HepG2 (cell line): ENCODE data around the gene AGAP1. TPM values are rescaled to one million over a fixed set of nuclear protein-coding genes. Genes with fewer than 3 reads are reported as not detected.
A peak's percentile ranks its signal among the peaks of the same experiment; 100 is the strongest.

Experiments
- ATF1 ChIP-seq: IDR thresholded peaks from 2 replicates; pipeline ENCODE4 v1.6.1; 2016; ENCODE audit warnings: mild to moderate bottlenecking, control low read depth
- BRF2 ChIP-seq: sonication (generic); formaldehyde crosslinking; IDR thresholded peaks from 2 replicates; pipeline ENCODE4 v1.8.1; 2022; ENCODE audit warnings: mild to moderate bottlenecking, missing genetic modification reagents
- CREM ChIP-seq, 2 experiments: sonication (generic) in 1 of 2; formaldehyde crosslinking in 1 of 2; IDR thresholded peaks; 2 replicates each; pipeline versions ENCODE4 v1.4.0 to v1.6.1; 2016 to 2020; ENCODE audit warnings: antibody characterized with exemption in 1 of 2, mild to moderate bottlenecking in 1 of 2, missing genetic modification reagents in 1 of 2
- IRF9 ChIP-seq: sonication (generic); formaldehyde crosslinking; IDR thresholded peaks from 2 replicates; pipeline ENCODE4 v1.8.0; 2022; ENCODE audit warnings: missing genetic modification reagents, mild to moderate bottlenecking, borderline replicate concordance
- KLF9 ChIP-seq: IDR thresholded peaks from 2 replicates; pipeline ENCODE4 v1.6.1; 2016; ENCODE audit warnings: low read depth
- MTA1 ChIP-seq: sonication (generic); formaldehyde crosslinking; IDR thresholded peaks from 2 replicates; pipeline ENCODE4 v1.4.0; 2020; ENCODE audit warnings: missing genetic modification reagents, mild to moderate bottlenecking, borderline replicate concordance
- NFE2L1 ChIP-seq: sonication (generic); formaldehyde crosslinking; IDR thresholded peaks from 2 replicates; pipeline ENCODE4 v1.4.0; 2020; ENCODE audit warnings: missing genetic modification reagents, mild to moderate bottlenecking, borderline replicate concordance
- TEAD2 ChIP-seq: sonication (generic); formaldehyde crosslinking; IDR thresholded peaks from 2 replicates; pipeline ENCODE4 v1.9.0; 2021; ENCODE audit warnings: missing genetic modification reagents
- THAP9 ChIP-seq: sonication (generic); formaldehyde crosslinking; IDR thresholded peaks from 2 replicates; pipeline ENCODE4; 2020; ENCODE audit warnings: missing genetic modification reagents, mild to moderate bottlenecking, borderline replicate concordance
- ZEB1 ChIP-seq: IDR thresholded peaks from 2 replicates; pipeline ENCODE4 v1.6.1; 2012; ENCODE audit warnings: mild to moderate bottlenecking, low read depth, inconsistent platforms; ENCODE audit not compliant: insufficient replicate concordance
- ZFP62 ChIP-seq: sonication (generic); formaldehyde crosslinking; IDR thresholded peaks from 2 replicates; pipeline ENCODE4 v1.4.0; 2020; ENCODE audit warnings: missing genetic modification reagents
- ZNF317 ChIP-seq: sonication (generic); formaldehyde crosslinking; IDR thresholded peaks from 2 replicates; pipeline ENCODE4 v1.5.0; 2020; ENCODE audit warnings: mild to moderate bottlenecking, missing genetic modification reagents
- ZNF503 ChIP-seq: sonication (generic); formaldehyde crosslinking; IDR thresholded peaks from 2 replicates; pipeline ENCODE4 v1.4.0; 2020; ENCODE audit warnings: missing genetic modification reagents
- ZNF549 ChIP-seq: sonication (generic); formaldehyde crosslinking; IDR thresholded peaks from 2 replicates; pipeline ENCODE4 v1.5.0; 2020; ENCODE audit warnings: missing genetic modification reagents
- ZNF564 ChIP-seq: sonication (generic); formaldehyde crosslinking; IDR thresholded peaks from 2 replicates; pipeline ENCODE4 v1.8.1; 2023; ENCODE audit warnings: mild to moderate bottlenecking, missing genetic modification reagents
- ZNF616 ChIP-seq: sonication (generic); formaldehyde crosslinking; IDR thresholded peaks from 2 replicates; pipeline ENCODE4 v1.5.0; 2020; ENCODE audit warnings: low read depth, mild to moderate bottlenecking, missing genetic modification reagents
- ZNF7 ChIP-seq: IDR thresholded peaks from 2 replicates; pipeline ENCODE4 v1.6.1; 2016; ENCODE audit warnings: missing biosample characterization, missing genetic modification reagents
- ZNF747 ChIP-seq: sonication (generic); formaldehyde crosslinking; IDR thresholded peaks from 2 replicates; pipeline ENCODE4 v1.8.1; 2023; ENCODE audit warnings: missing genetic modification reagents, mild to moderate bottlenecking, borderline replicate concordance
- ZNF800 ChIP-seq: sonication (generic); formaldehyde crosslinking; IDR thresholded peaks from 2 replicates; pipeline ENCODE4 v1.4.0; 2020; ENCODE audit warnings: missing genetic modification reagents
- ZNF850 ChIP-seq: sonication (generic); formaldehyde crosslinking; conservative IDR thresholded peaks from 2 replicates; pipeline ENCODE4 v1.9.0; 2021; ENCODE audit warnings: mild to moderate bottlenecking, missing genetic modification reagents
- polyA plus RNA-seq, 8 experiments: library from polyadenylated mRNA; depleted of rRNA in 3 of 8; stranded (reverse) in 7 of 8; unstranded in 1 of 8; fragments of >200 nt; fragmentation: Illumina TruSeq in 4 of 8; extraction: Trizol in 4 of 8; gene quantifications; 2 replicates each; pipeline versions ENCODE4 v1.2.1 to v1.2.3, GENCODE V29; 2011 to 2016; ENCODE audit warnings: low read depth in 4 of 8, missing spikeins in 1 of 8, mixed read lengths in 1 of 8; ENCODE audit not compliant: insufficient read depth in 1 of 8
- total RNA-seq, 5 experiments: library from RNA; depleted of rRNA; stranded (reverse); fragments of >200 nt; fragmentation: Illumina TruSeq; extraction: Trizol; gene quantifications; 2 replicates each; pipeline ENCODE4 v1.2.3, GENCODE V29; 2016; ENCODE audit warnings: low read depth in 1 of 5

The AGAP1 gene
- total and polyA plus RNA-seq, 2 of the 13 experiments (the other 11 are each of a cell fraction or from before 2014, with no cell fraction given) = 21.2 to 32.7 TPM

GRCh38 chr2:235505181-235505741, 11.4 kb downstream of the AGAP1 start (continued):
- TF ChIP-seq ZNF564 (CRISPR knock-in tag) = no peak
- TF ChIP-seq ZNF747 (CRISPR knock-in tag) = peak; percentile 69; the same call in 1 of the 2 replicates
- TF ChIP-seq MTA1 (CRISPR knock-in tag) = peak; percentile 98
- no peak; the same call in 1 of the 2 replicates for TF ChIP-seq TEAD2
- TF ChIP-seq ZEB1 = peak; percentile 48
- peak; percentile 74; the same call in 1 of the 2 replicates for TF ChIP-seq ZNF503 (CRISPR knock-in tag)
- no peak for TF ChIP-seq ZNF7 (CRISPR knock-in tag)
- no peak; the same call in 1 of the 2 replicates for TF ChIP-seq ZNF317 (CRISPR knock-in tag)
- no peak for TF ChIP-seq THAP9 (CRISPR knock-in tag)
- no peak for TF ChIP-seq ZFP62 (CRISPR knock-in tag)
- no peak for TF ChIP-seq ATF1 (CRISPR knock-in tag)
- peak; percentile 33; the same call in 1 of the 2 replicates for TF ChIP-seq KLF9
- no peak for TF ChIP-seq NFE2L1
- no peak for TF ChIP-seq ZNF850 (CRISPR knock-in tag)
- TF ChIP-seq IRF9 (CRISPR knock-in tag) = peak; percentile 85
- TF ChIP-seq ZNF800 = no peak
- TF ChIP-seq ZNF549 (CRISPR knock-in tag) = no peak
- no peak for TF ChIP-seq ZNF616
- peak; percentile 77 for TF ChIP-seq CREM (IDR thresholded peaks at IDR 0.05)
- TF ChIP-seq CREM (CRISPR knock-in tag; IDR thresholded peaks at IDR 0.05) = no peak
- TF ChIP-seq BRF2 (CRISPR knock-in tag) = no peak
